GM21825 (cell line): ENCODE measurements around the gene LRRC52.

Experiments used
- ATAC-seq: cut with Tn5 transposase; IDR thresholded peaks from one replicate; pipeline ENCODE4 v1.9.1; 2021; ENCODE audit warnings: mild to moderate bottlenecking, moderate library complexity; ENCODE audit not compliant: unreplicated experiment

LRRC52 gene

DNA sequence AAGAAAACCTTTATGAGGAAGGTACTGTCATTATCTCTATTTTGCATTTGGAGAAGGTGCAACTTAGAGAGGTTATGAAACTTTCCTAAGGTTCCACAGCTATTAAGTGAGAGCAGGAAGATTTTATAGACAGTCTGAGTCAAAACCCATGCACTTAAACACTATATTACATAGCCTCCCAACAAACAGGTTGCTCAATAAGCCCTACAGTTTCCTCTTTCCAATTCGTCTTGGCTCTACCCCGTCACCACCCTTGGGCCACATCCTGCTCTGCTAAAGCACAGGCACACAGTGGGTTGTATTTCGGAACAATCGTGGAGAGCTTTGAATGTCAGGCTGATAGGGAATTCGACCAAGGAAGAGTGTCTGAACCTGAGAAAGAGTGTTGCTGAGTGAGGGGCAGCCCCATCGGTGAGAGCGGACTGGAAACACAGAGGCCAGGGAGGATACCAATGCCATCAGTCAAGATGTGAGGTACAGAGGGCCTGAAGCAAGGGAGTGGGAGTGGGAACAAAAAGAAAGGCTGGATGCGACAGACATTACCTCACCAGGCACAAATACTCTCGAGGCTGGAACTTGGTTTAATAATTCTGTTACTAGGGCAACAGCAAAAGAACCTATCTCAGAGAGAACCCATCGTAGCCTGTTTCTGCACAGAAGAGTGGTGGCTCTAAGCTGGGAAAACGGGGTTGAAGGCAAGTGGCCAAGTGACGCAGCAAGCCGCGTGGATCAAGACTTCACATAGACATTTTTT, 6.3 kb upstream of the LRRC52 start:
- no peak for ATAC-seq

DNA sequence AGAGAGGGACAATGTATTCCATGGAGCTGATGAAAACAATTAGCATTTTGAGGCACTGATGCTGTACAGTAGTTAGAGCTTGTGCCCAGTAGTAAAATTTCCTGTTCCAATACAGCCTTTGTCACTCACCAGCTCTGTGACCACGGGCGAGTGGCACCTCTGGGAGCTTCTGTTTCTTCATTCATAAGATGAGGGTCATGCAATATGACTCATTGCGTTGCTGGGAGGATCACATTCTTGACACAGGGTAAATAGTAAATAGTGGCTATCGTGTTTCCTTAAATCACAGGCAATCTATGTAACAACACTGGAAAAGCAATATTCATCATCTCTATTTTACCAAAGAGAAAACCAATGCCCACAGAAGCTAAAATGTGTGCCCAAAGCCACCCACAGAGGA, 4.5 kb upstream of the LRRC52 start:
- ATAC-seq = no peak

DNA sequence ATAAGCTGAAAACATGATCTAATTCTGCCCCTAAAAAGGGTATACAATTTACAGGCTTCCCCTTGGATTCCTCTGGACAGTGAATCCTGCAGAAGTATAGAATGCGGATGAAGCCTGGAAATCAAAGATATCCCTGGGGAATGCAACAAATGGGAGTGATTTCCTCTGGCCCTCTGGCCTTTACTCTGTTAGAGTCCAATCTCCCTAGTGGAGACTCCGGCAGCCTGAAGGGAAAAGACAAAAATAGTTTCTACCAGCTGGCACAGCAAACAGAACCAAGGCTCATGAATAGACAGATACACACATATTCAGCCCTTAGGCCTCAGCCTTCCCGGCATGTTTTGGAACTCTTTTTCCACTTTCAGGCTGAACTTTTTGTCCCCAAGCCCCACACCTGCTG, 3.9 kb upstream of the LRRC52 start:
- no peak for ATAC-seq

DNA sequence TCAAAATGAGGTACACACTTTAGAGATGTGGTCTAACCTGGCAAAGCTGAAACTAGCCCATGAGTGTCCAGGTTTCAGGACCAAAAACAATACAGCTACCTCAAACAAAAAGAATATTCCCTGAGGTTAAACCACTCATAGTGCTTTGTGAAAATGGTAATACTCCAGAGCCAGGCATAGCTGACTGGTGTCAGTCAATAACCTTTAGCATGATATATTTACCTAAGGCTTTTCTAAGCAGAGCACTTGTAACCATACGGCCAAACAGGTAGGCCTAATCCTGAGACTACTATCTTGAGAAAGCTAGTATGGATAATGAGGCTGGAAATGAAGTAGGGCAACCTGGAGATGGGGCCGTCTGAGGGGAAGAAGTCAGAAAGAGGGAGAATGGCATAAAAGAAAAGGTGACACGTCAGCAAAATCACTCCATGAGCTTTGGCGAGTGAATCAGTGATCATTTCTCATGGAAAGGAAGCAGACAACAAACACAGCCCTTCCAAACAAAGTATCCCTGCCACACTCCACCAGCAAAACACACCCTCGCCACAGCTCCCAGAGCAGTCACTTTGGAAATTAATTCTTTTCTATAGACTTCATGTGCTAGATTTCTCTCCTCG, 1.7 kb upstream of the LRRC52 start:
- ATAC-seq = no peak

DNA sequence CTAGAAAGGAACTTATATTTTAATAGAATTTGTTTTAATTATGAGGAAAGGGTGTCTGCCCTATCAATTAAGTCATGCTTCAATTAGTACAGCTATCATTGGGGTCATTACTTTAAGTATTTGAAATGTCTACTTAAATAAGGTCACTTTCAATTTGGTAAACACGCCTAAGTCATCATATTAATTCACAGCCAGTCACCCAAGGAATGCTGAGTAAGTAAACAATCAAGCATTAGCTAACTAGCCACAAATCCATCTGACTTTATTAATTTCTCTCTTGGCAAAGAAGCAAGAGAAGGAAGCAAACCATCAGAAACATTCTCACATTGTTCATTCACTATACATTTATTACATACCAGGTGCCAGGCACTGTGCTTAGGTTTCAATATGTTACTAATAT, 1.2 kb upstream of the LRRC52 start:
- no peak for ATAC-seq

DNA sequence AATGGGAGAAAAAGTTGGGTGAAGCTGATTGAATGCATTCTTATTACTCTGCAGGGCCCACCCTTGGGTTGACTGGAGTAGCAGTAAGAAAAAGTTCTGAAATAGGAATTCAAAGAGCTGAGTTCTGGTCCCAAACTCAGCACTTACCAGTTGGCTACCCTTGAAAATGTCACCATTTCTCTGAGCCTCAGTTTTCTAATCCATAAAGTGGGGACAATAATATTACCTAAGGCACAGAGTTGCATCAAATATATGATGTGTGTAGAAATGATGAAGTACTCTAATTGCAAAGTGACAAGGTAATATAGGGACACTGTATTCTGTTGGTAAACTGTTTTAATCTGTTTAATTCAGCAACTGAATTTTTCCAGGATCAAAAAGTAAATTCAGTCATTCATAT, 1.2 kb downstream of the LRRC52 start:
- ATAC-seq = no peak

DNA sequence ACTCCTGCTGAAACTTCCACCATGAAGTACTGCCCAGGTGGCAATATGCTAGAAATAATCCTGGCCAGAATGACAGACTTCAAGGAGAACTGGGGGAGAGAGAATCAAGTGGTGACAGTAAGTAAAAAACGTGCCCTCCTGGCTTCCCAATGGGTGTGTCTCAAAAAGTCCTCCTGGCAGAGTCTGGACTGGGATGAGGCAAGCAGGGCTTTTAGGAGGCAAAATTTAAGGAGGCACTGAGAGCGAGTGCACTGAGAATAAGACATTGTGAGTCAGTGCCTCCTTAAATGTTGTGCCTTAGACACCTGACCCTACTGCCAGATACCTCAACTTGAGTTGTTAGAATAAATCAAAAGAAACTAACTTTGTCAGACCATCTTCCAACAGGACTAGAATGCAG, 2.2 kb downstream of the LRRC52 start:
- no peak for ATAC-seq

DNA sequence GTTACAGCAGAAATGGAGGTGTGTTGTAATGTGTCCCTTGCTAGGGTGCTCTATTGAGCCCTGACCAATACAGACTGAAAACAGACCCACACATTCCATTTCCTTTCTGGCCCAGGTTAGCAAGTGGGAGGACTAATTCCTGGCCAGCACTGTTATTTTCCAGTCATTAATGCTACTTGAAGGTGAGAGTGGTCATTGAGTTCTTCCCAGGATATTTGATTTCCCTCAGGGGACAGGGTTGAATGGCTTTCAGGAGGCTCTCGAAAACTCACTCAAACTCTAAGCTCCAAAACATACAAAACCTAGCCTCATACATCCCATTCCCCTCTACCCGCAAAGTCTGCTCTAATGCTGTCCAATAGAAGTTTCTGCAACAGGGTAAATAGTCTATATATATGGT, 6.2 kb downstream of the LRRC52 start:
- no peak for ATAC-seq

DNA sequence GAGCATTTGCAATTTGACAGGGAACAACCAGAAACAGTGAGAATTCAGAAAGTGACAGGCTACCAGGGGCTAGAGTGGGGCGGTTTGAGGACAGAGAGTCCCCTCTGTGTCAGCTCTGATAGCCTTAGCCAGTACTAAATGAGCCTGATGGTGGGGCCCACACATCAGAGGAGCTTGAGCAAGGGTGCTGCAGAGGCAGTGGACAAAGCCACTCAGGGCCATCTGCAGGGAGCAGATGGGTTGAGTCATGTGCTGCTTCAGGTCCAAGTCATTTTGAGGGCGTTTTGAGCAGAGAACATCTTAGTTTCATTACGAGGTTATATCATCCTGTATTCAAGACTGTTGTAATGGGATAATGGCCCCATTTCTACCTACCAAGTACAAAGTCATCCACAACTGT, 7.7 kb downstream of the LRRC52 start:
- no peak for ATAC-seq

DNA sequence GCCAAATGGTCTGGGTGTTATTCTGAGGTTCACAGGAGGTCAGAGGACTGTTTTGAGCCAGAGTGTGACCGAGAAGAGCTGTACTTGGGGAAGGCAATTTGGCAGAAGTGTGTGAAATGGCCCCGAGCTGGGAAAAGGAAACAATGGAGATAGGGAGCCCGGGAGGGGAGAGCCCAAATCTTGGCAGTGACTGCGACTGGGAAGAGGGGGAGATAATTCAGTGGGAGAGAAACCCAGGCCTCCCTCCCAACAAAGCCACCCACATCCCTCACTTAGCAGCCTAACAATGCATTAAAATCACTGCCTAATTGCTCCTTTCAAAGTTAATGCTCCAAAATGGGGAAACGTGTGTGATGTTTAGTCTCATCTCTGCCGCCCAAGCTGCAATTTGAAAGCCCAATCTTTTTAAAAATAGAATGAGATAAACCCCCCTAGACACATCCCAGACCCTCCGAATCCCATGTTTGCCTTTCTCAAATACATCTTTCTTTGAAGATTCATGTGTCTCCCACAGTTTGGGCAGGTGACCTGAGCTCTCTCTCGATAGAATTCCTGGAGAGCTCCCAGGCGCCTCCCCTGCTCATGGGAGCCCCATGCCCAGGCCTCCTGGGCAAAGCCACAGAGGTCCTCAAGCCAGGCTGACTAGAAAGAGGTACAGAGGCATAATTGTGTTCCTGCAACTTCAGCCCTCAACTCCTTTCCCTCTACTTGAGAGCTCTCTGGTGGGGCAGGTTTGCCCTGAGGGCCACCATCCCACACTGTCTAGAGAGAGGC, 17.3 kb downstream of the LRRC52 start:
- ATAC-seq = no peak

DNA sequence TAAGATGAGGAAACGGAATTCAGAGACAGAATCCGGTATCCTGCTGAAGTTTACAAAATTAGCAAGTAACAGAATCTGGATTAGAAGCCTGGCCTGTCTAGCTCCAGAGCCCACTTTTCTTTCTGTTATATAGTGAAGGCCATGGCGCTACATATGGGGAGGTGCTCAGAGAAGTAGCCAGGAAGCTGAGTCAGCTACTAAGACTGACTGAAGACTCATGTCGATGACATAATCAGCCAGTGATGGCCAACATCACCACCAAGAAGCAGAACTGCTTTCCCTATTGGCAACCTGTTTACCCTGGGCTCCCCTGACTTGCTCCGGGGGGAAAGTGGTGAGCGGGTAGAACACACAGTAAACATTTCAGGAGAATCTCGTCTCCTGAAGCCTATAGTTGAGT, 18.8 kb downstream of the LRRC52 start:
- ATAC-seq = no peak

DNA sequence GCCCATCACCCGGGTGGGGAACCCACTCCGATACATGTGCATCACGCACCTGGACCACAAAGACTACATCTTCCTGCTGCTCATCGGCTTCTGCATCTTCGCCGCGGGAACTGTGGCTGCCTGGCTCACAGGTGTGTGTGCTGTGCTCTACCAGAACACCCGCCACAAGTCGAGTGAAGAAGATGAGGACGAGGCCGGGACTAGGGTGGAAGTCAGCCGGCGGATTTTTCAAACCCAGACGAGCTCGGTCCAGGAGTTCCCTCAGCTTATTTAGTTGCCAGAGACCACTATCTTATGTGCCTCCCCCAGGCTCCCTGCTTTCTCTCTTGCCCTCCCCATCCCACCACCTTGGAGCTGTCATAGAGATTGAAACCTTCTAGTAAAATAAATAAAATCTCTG, 19.8 kb downstream of the LRRC52 start:
- no peak for ATAC-seq

DNA sequence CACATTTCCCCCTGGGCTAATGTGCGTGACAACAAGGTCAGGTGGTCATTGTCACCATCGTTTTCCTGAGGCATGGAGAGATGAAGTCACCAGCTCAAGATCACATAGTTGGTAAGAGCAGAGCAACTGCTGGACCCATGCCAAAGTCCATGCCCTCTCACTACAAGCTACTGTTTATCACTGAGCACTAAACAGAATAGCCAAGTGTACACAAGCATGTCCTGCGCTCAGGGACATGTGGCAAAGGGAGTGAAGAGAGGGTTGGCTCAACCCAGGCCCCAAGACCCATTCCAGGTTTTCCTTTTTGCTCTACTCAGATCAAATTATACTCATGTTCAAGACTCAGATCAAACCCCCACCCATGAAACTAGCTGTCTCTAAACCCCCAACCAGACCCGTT, 20.8 kb downstream of the LRRC52 start:
- ATAC-seq = no peak

DNA sequence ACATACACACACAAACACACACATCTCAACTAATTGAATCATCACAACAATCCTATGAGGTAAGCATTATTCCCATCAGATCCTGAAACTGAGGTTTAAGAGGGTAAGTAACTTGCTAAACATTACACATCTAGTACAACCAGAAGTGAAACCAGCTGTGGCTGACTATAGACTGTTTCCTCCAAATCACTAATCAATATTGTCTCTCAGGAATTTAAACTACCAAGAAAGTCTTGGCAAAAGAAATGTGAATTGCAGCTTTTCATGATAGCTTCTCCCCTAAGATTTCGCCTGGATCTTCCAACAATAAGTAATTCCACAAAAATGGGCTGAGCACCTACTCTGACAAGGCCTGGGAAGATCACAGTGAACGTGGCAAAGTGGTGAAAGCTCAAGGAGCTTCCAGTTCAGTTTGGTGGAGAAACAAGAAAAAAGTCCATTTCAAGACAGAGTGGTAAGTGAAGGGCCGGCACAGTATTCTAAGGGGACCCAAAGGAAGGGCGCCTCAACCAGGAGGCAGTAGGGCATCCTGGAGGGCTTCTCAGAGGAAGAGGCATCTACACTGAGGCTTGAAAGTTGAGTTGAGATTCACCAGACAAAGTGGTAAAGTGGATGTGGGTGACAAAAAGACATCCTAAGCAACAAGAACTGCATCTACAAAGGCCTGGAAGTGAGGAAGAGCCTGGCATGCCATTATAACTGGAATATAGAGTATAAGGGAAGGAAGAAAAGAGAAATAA, 22.1 kb downstream of the LRRC52 start:
- ATAC-seq = no peak

DNA sequence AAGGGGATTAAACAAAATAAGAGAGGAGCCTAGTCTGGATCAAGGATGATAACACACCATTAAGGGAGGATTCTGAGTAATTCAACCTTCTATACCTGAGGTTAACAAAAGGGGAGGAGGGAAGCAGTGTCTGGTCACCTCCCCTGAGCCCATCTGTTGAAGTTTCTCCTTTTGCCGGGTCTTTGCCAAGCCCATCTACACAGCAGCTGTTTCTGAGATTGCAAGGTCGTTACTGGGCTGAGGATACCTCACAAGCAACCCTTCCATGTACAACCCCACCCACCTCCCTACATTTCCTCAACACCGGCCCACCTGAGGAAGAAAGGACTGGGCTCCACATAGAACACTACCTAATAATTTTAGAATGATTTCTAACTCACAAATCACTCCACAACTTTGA, 26.3 kb downstream of the LRRC52 start:
- ATAC-seq = no peak

DNA sequence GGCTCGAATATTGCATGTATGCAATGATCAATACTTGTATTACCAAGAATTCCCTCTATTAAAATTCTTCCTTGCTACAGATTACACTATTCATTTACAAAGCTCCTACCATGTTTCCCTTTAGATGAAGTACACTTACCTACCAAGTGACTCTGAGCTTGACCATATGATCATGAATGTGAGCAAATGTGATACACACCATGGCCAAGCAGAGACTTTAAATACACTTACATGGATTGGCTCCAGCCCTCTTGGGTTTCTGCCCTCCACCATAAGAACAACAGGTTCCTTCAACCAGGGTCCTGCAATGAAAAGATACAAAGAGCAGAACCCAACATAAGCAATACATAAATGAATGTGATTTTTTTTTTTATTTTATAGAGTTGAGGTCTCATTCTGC, 30.0 kb downstream of the LRRC52 start:
- no peak for ATAC-seq

DNA sequence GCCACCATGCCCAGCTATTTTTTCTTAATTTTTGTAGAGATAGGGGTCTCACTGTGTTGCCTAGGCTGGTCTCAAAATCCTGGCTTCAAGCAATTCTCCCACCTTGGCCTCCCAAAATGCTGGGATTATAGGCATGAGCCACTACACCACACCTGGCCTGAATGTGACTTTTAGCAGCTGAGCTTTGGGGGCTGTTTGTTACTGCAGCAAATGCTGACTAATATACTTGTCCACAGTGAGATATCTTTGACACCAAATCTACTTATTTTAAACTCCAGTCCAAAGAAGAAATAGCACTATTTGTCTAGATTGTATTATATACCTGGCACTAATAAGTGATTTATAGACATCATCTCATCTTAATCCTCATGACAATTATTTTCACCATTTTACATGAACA, 30.5 kb downstream of the LRRC52 start:
- ATAC-seq = no peak

DNA sequence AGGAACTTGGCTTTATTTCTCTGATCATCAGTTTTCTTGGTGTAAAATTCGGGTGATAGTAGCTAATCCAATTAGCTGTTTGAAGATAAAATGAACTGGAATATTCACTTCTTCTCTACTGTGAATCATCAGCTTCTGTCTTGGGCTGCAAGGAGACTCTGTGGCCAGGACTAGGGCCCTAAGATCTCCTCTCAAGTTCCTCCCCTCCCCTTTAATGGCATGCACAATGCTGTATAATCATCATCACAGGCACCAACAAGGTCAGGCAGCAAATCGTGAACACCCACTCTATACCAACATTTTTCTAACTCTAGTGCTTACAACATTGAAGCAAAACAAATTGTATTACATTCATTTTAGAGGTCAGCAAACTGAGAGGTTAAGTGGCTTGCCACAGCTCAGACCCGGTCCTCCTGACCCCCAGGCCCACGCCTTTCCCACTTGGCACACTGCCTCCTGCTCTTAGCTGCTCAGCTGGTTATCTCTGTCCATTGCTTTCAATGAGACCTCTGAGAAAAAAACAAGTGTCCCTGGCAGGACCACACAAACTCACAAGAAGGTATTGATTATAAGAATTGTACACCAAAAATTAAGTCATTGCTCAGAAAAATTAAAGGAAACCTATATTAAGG, 31.8 kb downstream of the LRRC52 start:
- no peak for ATAC-seq

DNA sequence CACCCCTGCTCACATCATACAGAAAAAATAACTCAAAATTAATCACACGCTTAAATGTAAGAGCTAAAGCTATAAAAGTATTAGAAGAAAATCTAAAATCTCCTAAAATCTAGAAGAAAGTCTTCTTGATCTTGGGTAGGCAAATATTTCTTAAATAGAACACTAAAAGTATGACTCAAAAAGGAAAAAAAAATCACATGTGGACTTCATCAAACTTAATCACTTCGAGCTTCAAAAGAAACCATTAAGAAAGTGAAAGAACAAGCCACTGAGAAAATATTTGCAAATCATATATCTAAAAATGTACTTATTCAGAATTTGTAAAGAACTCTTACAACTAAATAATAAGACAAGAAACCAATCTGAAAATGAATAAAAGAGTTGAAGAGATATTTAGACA, 32.7 kb downstream of the LRRC52 start:
- no peak for ATAC-seq

DNA sequence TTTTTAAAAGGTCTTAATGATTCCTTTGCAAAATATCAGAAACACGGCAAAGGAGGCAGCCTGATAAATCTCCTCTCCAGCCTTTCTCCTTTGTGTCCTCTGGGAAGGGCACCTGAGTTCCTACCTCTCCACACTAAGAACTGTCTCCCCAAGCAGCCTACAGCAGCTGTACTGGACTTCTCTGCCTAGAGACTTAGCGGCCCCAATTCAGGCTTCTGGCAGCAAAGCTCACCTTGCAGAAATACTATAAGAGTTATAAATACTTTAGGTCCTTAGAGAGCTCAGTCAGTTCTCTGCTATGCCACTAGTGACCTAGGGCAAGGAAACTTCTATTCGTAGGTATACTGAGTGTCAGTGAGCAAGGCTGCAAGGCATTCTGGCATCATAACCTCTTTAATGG, 33.9 kb downstream of the LRRC52 start:
- no peak for ATAC-seq
